ENCODE data around the gene GPR62.
"Not testable (repeated sequence)": the region's sequence is repeated elsewhere in the genome, so short reads cannot be mapped to it uniquely, and the experiment has no call there.

The GPR62 gene

GRCh38 chr3:51970606-51971300 is 15.6 kb downstream of the GPR62 start:
- no peak for DNase-seq (ENCODE audit: low spot score)

- no peak for DNase-seq (ENCODE audit: low spot score)
Measured at GRCh38 chr3:51971350-51971749, 16.2 kb downstream of the GPR62 start.

GRCh38 chr3:51974277-51974962 is 19.2 kb downstream of the GPR62 start:
- DNase-seq (ENCODE audit: low spot score): no peak

- DNase-seq (ENCODE audit: low spot score): peak; percentile 91
Measured at GRCh38 chr3:51974963-51975851, 20.0 kb downstream of the GPR62 start, which contains the start of gene ABHD14A. Gene ABHD14A, plus strand, starts transcription at chr3:51975064. Its CDS starts 72 bp downstream, at chr3:51975136.

- peak; percentile 34 for DNase-seq (ENCODE audit: low spot score)
Measured at GRCh38 chr3:51975852-51976549, 20.8 kb downstream of the GPR62 start.

GRCh38 chr3:51977446-51978142 is 22.4 kb downstream of the GPR62 start:
- no peak for DNase-seq (ENCODE audit: low spot score)

GRCh38 chr3:51978143-51978502 is 22.9 kb downstream of the GPR62 start:
- DNase-seq (ENCODE audit: low spot score): no peak

GRCh38 chr3:51980253-51980652 is 25.1 kb downstream of the GPR62 start:
- no peak for DNase-seq (ENCODE audit: low spot score)

GRCh38 chr3:51982352-51982837 is 27.2 kb downstream of the GPR62 start:
- DNase-seq (ENCODE audit: low spot score): peak; percentile 76

- DNase-seq (ENCODE audit: low spot score): peak; percentile 84
Measured at GRCh38 chr3:51982838-51983577, 27.8 kb downstream of the GPR62 start, which contains the start of gene ACY1. Gene ACY1, plus strand, starts transcription at chr3:51983535. Its CDS starts 530 bp downstream, at chr3:51984065.

GRCh38 chr3:51983578-51984268 is 28.5 kb downstream of the GPR62 start:
- no peak for DNase-seq (ENCODE audit: low spot score)

GRCh38 chr3:51984269-51984647 is 29.1 kb downstream of the GPR62 start:
- DNase-seq (ENCODE audit: low spot score): no peak

GRCh38 chr3:51985063-51985462 is 29.9 kb downstream of the GPR62 start:
- DNase-seq (ENCODE audit: low spot score): no peak

GRCh38 chr3:51986010-51986947 is 31.1 kb downstream of the GPR62 start:
- no peak for DNase-seq (ENCODE audit: low spot score)

GRCh38 chr3:51987568-51987967 is 32.4 kb downstream of the GPR62 start:
- DNase-seq (ENCODE audit: low spot score): no peak

- no peak for DNase-seq (ENCODE audit: low spot score)
Measured at GRCh38 chr3:51988286-51989146, 33.3 kb downstream of the GPR62 start.

- DNase-seq (ENCODE audit: low spot score): not testable (repeated sequence)
Measured at GRCh38 chr3:51990501-51990971, 35.4 kb downstream of the GPR62 start.
